T-helper 1 cell (primary cell): ENCODE measurements around the gene RAI2.

Source experiments
- DNase-seq, 5 donors: peaks; one replicate each; pipeline ENCODE4 v3.0.0-alpha.2; 2012 to 2020

The RAI2 gene

GRCh38 chrX:17778997-17779396 is 82.1 kb downstream of the RAI2 start:
- no peak for DNase-seq

DNA sequence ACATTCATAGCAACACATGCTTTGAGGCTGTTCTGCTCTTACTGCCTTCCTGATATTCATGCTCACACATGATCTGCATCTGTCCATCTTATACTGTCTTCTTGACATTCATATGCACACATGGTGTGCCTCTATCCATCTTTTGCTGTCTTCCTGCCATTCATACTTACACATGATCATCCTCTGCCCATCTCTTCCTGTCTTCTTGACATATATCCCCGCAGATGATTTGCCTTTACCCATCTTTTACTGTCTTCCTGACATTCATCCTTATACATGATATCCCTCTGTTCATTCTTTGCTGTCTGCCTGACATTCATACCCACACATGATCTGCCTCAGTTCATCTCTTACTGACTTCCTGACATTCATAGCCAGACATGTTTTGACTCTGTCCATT is 87.0 kb downstream of the RAI2 start:
- DNase-seq: no peak

- no peak for DNase-seq
These were observed 87.7 kb downstream of the RAI2 start for GRCh38 chrX:17773221-17773876.

DNA sequence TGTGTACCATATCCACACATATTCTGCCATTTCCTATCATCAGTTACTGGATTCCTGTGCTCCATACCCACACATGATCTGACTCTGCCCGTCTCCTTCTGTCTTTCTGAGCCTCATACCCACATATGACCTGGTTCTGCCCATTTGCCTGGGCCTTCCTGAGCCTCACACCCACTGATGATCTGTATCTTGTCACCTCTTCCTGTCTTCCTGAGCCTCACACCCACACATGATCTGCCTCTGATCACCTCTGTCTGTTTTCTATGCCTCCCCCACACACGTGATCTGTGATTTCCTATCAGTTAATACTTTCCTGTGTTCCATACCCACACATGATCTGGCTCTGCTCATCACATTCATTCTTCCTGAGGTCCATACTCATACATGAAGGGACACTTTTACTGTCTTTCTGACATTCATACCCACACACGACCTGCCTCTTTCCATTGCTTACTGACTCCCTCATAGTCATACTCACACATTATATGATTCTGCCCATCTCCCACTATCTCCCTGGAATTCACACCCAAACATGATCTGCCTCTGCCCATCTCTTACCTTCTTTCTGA is 91.3 kb downstream of the RAI2 start:
- no peak for DNase-seq

GRCh38 chrX:17768997-17769396 is 92.1 kb downstream of the RAI2 start:
- no peak for DNase-seq

- DNase-seq: no peak
These were observed 93.4 kb downstream of the RAI2 start for GRCh38 chrX:17767734-17768133.

DNA sequence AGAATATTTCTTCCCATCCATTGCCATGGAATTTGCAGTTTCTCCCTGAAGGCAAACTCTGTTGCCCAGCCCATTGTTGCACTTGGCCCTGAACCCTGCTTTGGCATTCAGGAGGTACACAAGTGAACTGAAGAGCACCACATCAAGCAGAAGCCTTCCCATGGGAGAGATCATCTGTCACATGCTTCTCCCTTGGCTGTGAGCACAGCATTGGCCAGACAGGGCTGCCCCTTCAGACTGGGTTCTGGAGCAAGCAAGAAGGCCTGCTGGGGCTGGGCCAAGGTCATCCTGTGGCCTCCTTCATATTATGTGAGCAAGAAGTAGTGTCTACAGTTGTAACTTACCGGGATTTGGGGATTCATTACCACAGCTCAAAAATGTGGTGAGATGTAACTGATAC is 101.1 kb downstream of the RAI2 start:
- DNase-seq: no peak

DNA sequence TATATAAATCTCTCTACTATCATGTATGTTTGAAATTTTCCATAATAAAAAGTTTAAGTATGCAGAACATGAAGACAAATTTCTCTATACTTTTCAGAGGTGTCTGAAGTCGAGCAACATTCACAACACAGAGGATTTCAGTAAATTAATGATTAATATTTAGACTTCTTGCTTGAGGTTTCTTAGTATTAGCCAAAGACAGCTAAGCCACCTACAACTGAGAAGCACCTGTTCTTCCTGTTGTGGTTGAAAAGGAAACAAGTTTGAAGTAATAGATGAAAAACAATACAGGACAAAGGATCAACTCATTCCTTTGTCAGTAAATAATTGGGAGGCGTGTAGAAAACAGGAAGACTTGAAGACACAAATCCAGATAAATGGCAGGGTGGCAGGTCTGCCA is 102.7 kb downstream of the RAI2 start:
- no peak for DNase-seq

- no peak for DNase-seq
These were observed 110.7 kb downstream of the RAI2 start for GRCh38 chrX:17750436-17750835.
